ENCODE results near the gene PIGK. TPM values are rescaled to one million over a fixed set of nuclear protein-coding genes. Genes with fewer than 3 reads are reported as not detected.

The PIGK gene
- polyA plus RNA-seq, 3 donors = 4.0 to 24.7 (median 19.4) TPM

- H3K79me2 ChIP-seq (ENCODE audit: insufficient read depth, low read length) = no peaks in the 10 kb centered on the region
- intact Hi-C loops (cut with micrococcal nuclease) = no loop called here
- no peak overlapping the region for H2AFZ ChIP-seq (ENCODE audit: insufficient read depth, low read depth, low read length, poor library complexity, severe bottlenecking)
- peaks cover 0 to 24% of the 10 kb centered on the region in 2 donors for H3K36me3 ChIP-seq (replicated peaks in 1 of 2; ENCODE audit: control insufficient read depth in 1 of 2, insufficient read depth in 2 of 2, low read length in 2 of 2)
- Mint-ChIP-seq H3K4me3 (no peak overlapping the region), H3K4me1 (no peaks in the 10 kb centered on the region), H3K36me3 (peaks cover 9 to 23% of the 10 kb centered on the region in 2 donors), H3K27me3 (ENCODE audit: low read depth in 3 of 3) (no peaks in the 10 kb centered on the region), H3K9me3 (peaks cover 24 to 45% (median 41%) of the 10 kb centered on the region in 7 donors), H3K27ac (no peak overlapping the region)
- no peaks in the 10 kb centered on the region for H3K4me1 ChIP-seq (ENCODE audit: control insufficient read depth in 1 of 2, insufficient read depth in 2 of 2, low read length in 2 of 2)
- H3K9ac ChIP-seq (ENCODE audit: insufficient read depth, low read length, poor library complexity, severe bottlenecking) = no peak overlapping the region
- 100% methylated on average over 1 of the region's 3 CpGs for WGBS (ENCODE audit: insufficient coverage)
- no peak for DNase-seq
- TF ChIP-seq CTCF (IDR thresholded peaks at IDR 0.05) = no peak
- H3K4me2 ChIP-seq (replicated peaks; ENCODE audit: extremely low read depth, low read length, poor library complexity, severe bottlenecking) = no peak overlapping the region
- no peak overlapping the region for H3K4me3 ChIP-seq (replicated peaks in 1 of 3; ENCODE audit: low read depth in 2 of 3, low read length in 3 of 3)
- no peaks in the 10 kb centered on the region for H3K27me3 ChIP-seq (ENCODE audit: control insufficient read depth in 2 of 2, insufficient read depth in 2 of 2, low read length in 2 of 2)
- H3K9me3 ChIP-seq (replicated peaks in 1 of 2; ENCODE audit: control insufficient read depth in 1 of 2, insufficient read depth in 1 of 2, low read length in 2 of 2) = peaks cover 15 to 56% of the 10 kb centered on the region in 2 donors
- H4K20me1 ChIP-seq (ENCODE audit: insufficient read depth, low read length) = no peaks in the 10 kb centered on the region
- no peak overlapping the region for H3K27ac ChIP-seq (ENCODE audit: low read depth in 1 of 2, low read length in 2 of 2)
These were observed 43.9 kb downstream of the PIGK start for GRCh38 chr1:77175230-77175844.

- H3K27ac Mint-ChIP-seq = no peak overlapping the region
- no peaks in the 10 kb centered on the region for H3K4me1 Mint-ChIP-seq
These were observed 48.5 kb downstream of the PIGK start for GRCh38 chr1:77170687-77171086.

More at GRCh38 chr1:77170687-77171086, 48.5 kb downstream of the PIGK start:
- Histone ChIP-seq H3K4me2 (replicated peaks; ENCODE audit: extremely low read depth, low read length, poor library complexity, severe bottlenecking) (no peak overlapping the region), H3K4me3 (replicated peaks in 1 of 3; ENCODE audit: low read depth in 2 of 3, low read length in 3 of 3) (no peak overlapping the region), H3K9me3 (replicated peaks in 1 of 2; ENCODE audit: control insufficient read depth in 1 of 2, insufficient read depth in 1 of 2, low read length in 2 of 2) (peaks cover 5 to 22% of the 10 kb centered on the region in 2 donors), H3K27me3 (ENCODE audit: control insufficient read depth in 2 of 2, insufficient read depth in 2 of 2, low read length in 2 of 2) (no peaks in the 10 kb centered on the region), H2AFZ (ENCODE audit: insufficient read depth, low read depth, low read length, poor library complexity, severe bottlenecking) (no peak overlapping the region), H4K20me1 (ENCODE audit: insufficient read depth, low read length) (no peaks in the 10 kb centered on the region), H3K36me3 (replicated peaks in 1 of 2; ENCODE audit: control insufficient read depth in 1 of 2, insufficient read depth in 2 of 2, low read length in 2 of 2) (peaks cover 0 to 5% of the 10 kb centered on the region in 2 donors), H3K9ac (ENCODE audit: insufficient read depth, low read length, poor library complexity, severe bottlenecking) (no peak overlapping the region), H3K79me2 (ENCODE audit: insufficient read depth, low read length) (no peaks in the 10 kb centered on the region), H3K4me1 (ENCODE audit: control insufficient read depth in 1 of 2, insufficient read depth in 2 of 2, low read length in 2 of 2) (no peaks in the 10 kb centered on the region), H3K27ac (ENCODE audit: low read depth in 1 of 2, low read length in 2 of 2) (no peak overlapping the region)
- Mint-ChIP-seq H3K36me3 (peaks cover 9 to 19% of the 10 kb centered on the region in 2 donors), H3K27me3 (ENCODE audit: low read depth in 3 of 3) (no peaks in the 10 kb centered on the region), H3K4me3 (no peak overlapping the region), H3K9me3 (peaks cover 9 to 27% (median 20%) of the 10 kb centered on the region in 7 donors)
- no peak for TF ChIP-seq CTCF (IDR thresholded peaks at IDR 0.05)
- no CpG with 5 or more reads among the region's 2 CpGs for WGBS (ENCODE audit: insufficient coverage)
- intact Hi-C loops (cut with micrococcal nuclease) = no loop called here
- no peak for DNase-seq
